ENCODE measurements around the gene MYDGF.

Gene MYDGF

DNA sequence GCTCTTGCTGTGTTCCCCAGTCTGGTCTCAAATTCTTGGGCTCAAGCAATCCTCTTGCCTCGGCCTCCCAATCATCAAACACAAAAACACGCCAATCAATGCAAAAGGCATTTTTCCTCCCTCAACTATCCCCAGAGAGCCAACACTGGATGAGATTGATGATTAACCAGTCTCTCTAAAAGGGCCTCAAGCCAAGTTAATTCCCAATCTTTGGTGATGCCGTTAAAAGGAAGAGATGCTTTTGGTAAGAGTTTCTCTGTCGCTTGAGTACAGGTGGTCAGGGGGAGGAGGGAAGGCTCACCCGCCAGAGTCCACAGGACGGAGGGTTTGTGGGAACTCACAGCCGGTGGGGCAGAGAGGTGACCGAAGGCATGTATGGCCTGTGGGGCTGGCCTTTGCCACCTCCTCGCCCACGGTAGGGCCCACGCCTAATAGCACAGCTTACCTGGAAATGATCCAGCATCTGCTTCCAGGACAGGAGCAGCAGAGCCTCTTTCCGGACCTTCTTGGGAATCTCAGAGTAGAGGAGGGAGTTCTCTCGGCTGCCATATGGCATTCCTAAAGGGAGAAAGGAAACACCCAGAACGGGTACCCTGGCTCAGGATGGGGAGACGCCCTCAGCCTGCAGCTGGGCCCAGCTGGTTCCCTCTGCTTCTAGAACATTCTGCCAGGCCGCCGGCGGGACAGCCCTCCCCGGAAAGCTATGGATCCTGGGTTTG is 35.4 kb upstream of the MYDGF start:
- TF ChIP-seq ZFX (IDR thresholded peaks at IDR 0.05; ENCODE audit: borderline replicate concordance) = no peak
- TF ChIP-seq, protein P1, sequence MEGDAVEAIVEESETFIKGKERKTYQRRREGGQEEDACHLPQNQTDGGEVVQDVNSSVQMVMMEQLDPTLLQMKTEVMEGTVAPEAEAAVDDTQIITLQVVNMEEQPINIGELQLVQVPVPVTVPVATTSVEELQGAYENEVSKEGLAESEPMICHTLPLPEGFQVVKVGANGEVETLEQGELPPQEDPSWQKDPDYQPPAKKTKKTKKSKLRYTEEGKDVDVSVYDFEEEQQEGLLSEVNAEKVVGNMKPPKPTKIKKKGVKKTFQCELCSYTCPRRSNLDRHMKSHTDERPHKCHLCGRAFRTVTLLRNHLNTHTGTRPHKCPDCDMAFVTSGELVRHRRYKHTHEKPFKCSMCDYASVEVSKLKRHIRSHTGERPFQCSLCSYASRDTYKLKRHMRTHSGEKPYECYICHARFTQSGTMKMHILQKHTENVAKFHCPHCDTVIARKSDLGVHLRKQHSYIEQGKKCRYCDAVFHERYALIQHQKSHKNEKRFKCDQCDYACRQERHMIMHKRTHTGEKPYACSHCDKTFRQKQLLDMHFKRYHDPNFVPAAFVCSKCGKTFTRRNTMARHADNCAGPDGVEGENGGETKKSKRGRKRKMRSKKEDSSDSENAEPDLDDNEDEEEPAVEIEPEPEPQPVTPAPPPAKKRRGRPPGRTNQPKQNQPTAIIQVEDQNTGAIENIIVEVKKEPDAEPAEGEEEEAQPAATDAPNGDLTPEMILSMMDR (IDR thresholded peaks at IDR 0.05) = no peak
- H3K27ac ChIP-seq = no peak overlapping the region

GRCh38 chr19:4704317-4704673 is 34.2 kb upstream of the MYDGF start:
- TF ChIP-seq, protein P1 (IDR thresholded peaks at IDR 0.05) = no peak
- TF ChIP-seq ZFX (IDR thresholded peaks at IDR 0.05; ENCODE audit: borderline replicate concordance) = no peak
- H3K27ac ChIP-seq = no peak overlapping the region

DNA sequence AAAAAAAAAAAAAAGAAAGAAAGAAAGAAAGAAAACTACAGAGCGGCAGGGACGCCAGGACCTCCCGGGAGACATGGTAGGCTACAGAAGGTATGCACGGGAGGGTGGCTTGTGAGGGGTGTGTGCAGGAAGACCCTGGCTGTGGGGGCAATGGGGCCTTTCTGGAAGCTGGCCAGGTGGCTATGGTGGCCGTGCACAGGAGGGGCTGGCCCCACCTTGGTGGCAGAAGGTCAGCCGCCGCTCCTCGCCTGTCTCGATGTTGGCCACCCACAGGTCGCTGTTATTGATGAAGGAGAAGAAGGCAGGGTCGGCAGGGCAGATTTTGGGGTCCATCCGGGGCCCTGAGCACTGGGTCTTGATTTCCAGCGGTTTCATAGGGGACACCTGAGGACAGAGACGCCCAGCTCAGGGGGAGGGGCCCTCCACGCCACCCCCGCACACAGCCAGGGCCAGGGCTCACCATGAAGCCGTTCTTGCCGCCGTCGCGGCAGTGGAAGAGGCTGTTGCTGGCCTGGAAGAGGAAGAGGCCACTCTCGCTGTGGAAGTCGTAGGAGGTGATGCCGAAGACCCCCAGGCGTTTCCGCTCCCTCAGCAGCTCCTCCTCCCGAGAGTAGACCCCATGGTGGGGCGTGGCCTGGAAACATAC is 33.7 kb upstream of the MYDGF start:
- TF ChIP-seq, protein P1 (IDR thresholded peaks at IDR 0.05) = no peak
- TF ChIP-seq ZFX (IDR thresholded peaks at IDR 0.05; ENCODE audit: borderline replicate concordance) = no peak
- no peak overlapping the region for H3K27ac ChIP-seq

DNA sequence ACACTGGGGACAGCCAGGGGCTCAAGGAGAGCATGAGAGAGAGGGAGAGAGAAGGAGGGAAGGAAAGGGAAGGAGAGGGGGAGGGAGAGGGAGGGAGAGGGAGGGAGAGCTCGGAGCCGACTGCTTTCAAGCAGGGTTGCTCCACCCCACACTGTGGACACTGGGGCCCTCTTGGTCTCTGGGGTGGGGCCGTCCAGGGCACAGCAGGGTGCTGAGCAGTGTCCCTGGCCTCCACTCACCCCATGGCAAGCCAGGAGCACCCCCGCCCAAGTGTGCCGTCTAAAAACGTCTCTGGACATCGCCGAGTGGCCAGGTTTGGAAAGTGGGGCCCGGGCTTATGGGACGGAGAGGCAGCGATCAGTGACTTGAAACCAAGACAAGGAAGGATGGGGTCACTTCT is 32.6 kb upstream of the MYDGF start:
- no peak overlapping the region for H3K27ac ChIP-seq
- TF ChIP-seq ZFX (IDR thresholded peaks at IDR 0.05; ENCODE audit: borderline replicate concordance) = no peak
- TF ChIP-seq, protein P1 (IDR thresholded peaks at IDR 0.05) = no peak

- TF ChIP-seq ZFX (IDR thresholded peaks at IDR 0.05; ENCODE audit: borderline replicate concordance) = no peak
- H3K27ac ChIP-seq = no peak overlapping the region
Observed at GRCh38 chr19:4701557-4701956, 31.4 kb upstream of the MYDGF start.

DNA sequence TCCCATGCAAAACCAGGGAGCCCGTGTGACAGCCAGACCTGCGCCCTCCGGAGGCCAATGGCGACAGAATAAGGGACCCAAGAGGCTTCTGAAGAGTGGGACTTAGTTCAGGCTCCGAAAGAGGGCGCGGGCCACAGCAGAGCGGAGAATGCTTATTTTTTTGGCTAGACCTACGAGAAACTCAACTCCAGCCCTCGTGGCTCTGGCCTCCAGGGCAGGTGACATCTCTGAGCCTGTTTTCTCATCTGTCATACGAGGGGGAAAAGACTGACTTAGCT is 30.5 kb upstream of the MYDGF start:
- TF ChIP-seq, protein P1 (IDR thresholded peaks at IDR 0.05) = no peak
- no peak for TF ChIP-seq ZFX (IDR thresholded peaks at IDR 0.05; ENCODE audit: borderline replicate concordance)
- no peak overlapping the region for H3K27ac ChIP-seq

DNA sequence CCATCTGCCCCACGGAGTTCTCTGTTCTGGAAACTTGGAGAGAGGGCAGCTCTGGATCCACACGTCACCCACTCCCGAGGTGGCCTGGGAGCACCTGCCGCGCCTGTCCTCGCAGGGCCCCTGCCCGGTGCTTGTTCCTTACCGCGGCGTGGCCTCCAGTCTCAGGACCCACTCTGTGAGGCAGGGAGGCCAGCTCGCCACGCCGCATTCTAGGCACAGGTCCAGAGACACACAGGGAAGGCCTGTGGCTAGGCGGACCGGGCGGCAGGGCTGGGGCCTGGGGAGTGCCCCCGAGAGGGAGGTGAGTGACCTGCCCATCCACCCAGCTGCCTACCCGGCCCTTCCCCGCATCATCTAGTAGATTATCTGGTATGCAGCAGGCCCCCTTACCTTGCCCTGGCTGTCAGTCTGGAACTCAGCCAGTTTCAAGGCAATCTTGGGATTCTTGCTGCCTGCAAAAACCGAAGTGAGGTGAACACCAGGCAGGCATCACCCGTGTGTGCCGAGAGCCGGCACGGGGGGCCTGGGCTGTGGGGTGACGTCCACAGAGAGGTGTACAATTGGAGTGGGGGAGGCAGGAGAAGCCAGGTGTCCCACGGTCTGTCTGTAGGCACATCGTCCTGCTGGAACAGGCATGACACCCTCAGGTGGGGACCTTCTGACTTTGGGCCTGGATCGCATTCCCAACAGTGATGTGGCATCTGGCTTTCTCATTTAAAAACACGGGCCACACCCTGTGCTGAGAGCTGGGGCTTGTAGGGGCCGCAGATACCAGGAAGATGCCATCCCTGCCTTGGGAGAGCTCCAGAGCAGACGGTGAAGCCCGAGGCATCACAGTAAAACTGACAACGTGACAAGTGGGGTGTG is 29.9 kb upstream of the MYDGF start:
- TF ChIP-seq, protein P1 (IDR thresholded peaks at IDR 0.05) = no peak
- TF ChIP-seq ZFX (IDR thresholded peaks at IDR 0.05; ENCODE audit: borderline replicate concordance) = no peak

More for the DNA sequence above, 29.9 kb upstream of the MYDGF start:
- no peak overlapping the region for H3K27ac ChIP-seq

Data from 22Rv1 (cell line).